Suprapubic skin (tissue), 4 donors: ENCODE results near the gene SPATC1L.

Source experiments
- CTCF ChIP-seq, 2 donors: fragments of 200-600 bp in 1 of 2; fragments of 450-650 bp in 1 of 2; sonication (generic) in 1 of 2; IDR thresholded peaks; one replicate each; pipeline ENCODE4 v1.5.1; 2016 to 2019; ENCODE audit warnings: antibody characterized with exemption in 2 of 2, mild to moderate bottlenecking in 1 of 2, moderate library complexity in 1 of 2
- EP300 ChIP-seq: sonication (generic); formaldehyde crosslinking; IDR thresholded peaks from one replicate; pipeline ENCODE4 v1.6.1; 2017; ENCODE audit warnings: antibody characterized with exemption
- POLR2A ChIP-seq, 2 donors: fragments of 450-650 bp; IDR thresholded peaks; one replicate each; pipeline ENCODE4 v1.6.1; 2017; ENCODE audit warnings: antibody characterized with exemption in 2 of 2, mild to moderate bottlenecking in 2 of 2, moderate library complexity in 2 of 2
- POLR2AphosphoS5 ChIP-seq, 3 donors: sonication (generic); formaldehyde crosslinking; IDR thresholded peaks; one replicate each; pipeline ENCODE4 v1.6.1; 2017; ENCODE audit warnings: antibody characterized with exemption in 3 of 3

GRCh38 chr21:46181953-46182547, 2.2 kb downstream of the SPATC1L start:
- TF ChIP-seq CTCF (IDR thresholded peaks at IDR 0.05) (no peak), POLR2A (IDR thresholded peaks at IDR 0.05) (no peak), POLR2AphosphoS5 (IDR thresholded peaks at IDR 0.05) (no peak), EP300 (no peak)
